Measurements from ENCODE around the gene SLC12A1. TPM values are rescaled to one million over a fixed set of nuclear protein-coding genes. Genes with fewer than 3 reads are reported as not detected.
A peak's percentile ranks its signal among the peaks of the same experiment; 100 is the strongest.

SLC12A1 gene
- polyA plus RNA-seq, 1 of the 3 experiments (the other 2 are of a cell fraction): not detected

GRCh38 chr15:48178648-48178931 is 27.5 kb upstream of the SLC12A1 start:
- Histone ChIP-seq H3K4me3 (ENCODE audit: low read depth in 2 of 2, low read length in 1 of 2) (peak overlapping the region; percentile 61 to 82), H3K27me3 (ENCODE audit: insufficient read depth) (no peaks in the 10 kb centered on the region), H3K9me2 (no peaks in the 10 kb centered on the region), H3K4me2 (peak overlapping the region; percentile 74), H3K9ac (peak overlapping the region; percentile 89; the same call in 1 of the 2 replicates), H3K36me3 (replicated peaks in 1 of 2; ENCODE audit: control insufficient read depth in 1 of 2, insufficient read depth in 2 of 2, low read length in 1 of 2) (peaks cover 9% of the 10 kb centered on the region in 2 experiments), H3K79me2 (ENCODE audit: insufficient read depth) (peaks cover 38% of the 10 kb centered on the region), H3K9me3 (no peaks in the 10 kb centered on the region), H3K4me1 (ENCODE audit: control insufficient read depth in 1 of 2, insufficient read depth in 2 of 2, low read depth in 1 of 2, low read length in 1 of 2) (peaks cover 5 to 8% of the 10 kb centered on the region in 2 experiments; a peak in 3 of 4 replicates), H3K27ac (ENCODE audit: low read depth in 2 of 2, low read length in 1 of 2) (peak overlapping the region; percentile 74 to 85; a peak in 2 of 4 replicates), H3F3A (replicated peaks; ENCODE audit: insufficient read depth) (peaks cover 3% of the 10 kb centered on the region), H4K20me1 (ENCODE audit: insufficient read depth) (no peaks in the 10 kb centered on the region), H2AFZ (ENCODE audit: low read depth) (peak overlapping the region; percentile 95)
- DNase-seq: no peak
- WGBS (ENCODE audit: low lambda C conversion rate): 100% methylated on average over 1 of the region's 1 CpG
- ChIA-PET POLR2A (interaction anchor here (0.6 to 1.3 kb wide), 3 partner anchors 46 to 811 kb away, joined by 3 read pairs; partner anchors contain the start of gene SLC24A5), CTCF (interaction anchor here (0.6 to 1.6 kb wide), 2 partner anchors 10 to 15 kb away, joined by 3 to 7 read pairs; no protein-coding TSS in a partner anchor)
- no peak for TF ChIP-seq REST (IDR thresholded peaks at IDR 0.05; ENCODE audit: low read depth, low read length)
- TF ChIP-seq FOSL2 (IDR thresholded peaks at IDR 0.05; ENCODE audit: borderline replicate concordance, low read depth): no peak
- TF ChIP-seq ELF1 (IDR thresholded peaks at IDR 0.05): no peak
- no peak for TF ChIP-seq TCF12 (IDR thresholded peaks at IDR 0.05)
- no peak for TF ChIP-seq MAX (IDR thresholded peaks at IDR 0.05; ENCODE audit: low read depth)

- no peak for DNase-seq
- no peaks in the 10 kb centered on the region for H3K27me3 ChIP-seq (ENCODE audit: insufficient read depth)
- no peaks in the 10 kb centered on the region for H4K20me1 ChIP-seq (ENCODE audit: insufficient read depth)
- H3K9me3 ChIP-seq: no peaks in the 10 kb centered on the region
- ChIA-PET POLR2A (no interaction called here), CTCF (no interaction called here)
- H3K4me1 ChIP-seq (ENCODE audit: control insufficient read depth in 1 of 2, insufficient read depth in 2 of 2, low read depth in 1 of 2, low read length in 1 of 2): no peaks in the 10 kb centered on the region; a peak in 1 of 4 replicates
- H3K9ac ChIP-seq: no peak overlapping the region
- H3K4me3 ChIP-seq (ENCODE audit: low read depth in 2 of 2, low read length in 1 of 2): no peak overlapping the region
- no peaks in the 10 kb centered on the region for H3K79me2 ChIP-seq (ENCODE audit: insufficient read depth)
- no peaks in the 10 kb centered on the region for H3K36me3 ChIP-seq (replicated peaks in 1 of 2; ENCODE audit: control insufficient read depth in 1 of 2, insufficient read depth in 2 of 2, low read length in 1 of 2)
- no peak for TF ChIP-seq SIN3A (IDR thresholded peaks at IDR 0.05; ENCODE audit: borderline replicate concordance, low read depth, low read length)
- TF ChIP-seq TEAD4 (IDR thresholded peaks at IDR 0.05; ENCODE audit: borderline replicate concordance, insufficient read depth): no peak
- no peak for TF ChIP-seq MXI1 (IDR thresholded peaks at IDR 0.05; ENCODE audit: low read depth, low read length)
- no peak for TF ChIP-seq RCOR1 (IDR thresholded peaks at IDR 0.05; ENCODE audit: low read length)
- no peak for TF ChIP-seq CHD2 (IDR thresholded peaks at IDR 0.05; ENCODE audit: low read length, partially characterized antibody)
- no peak overlapping the region for H3K4me2 ChIP-seq
- 45% methylated on average over 2 of the region's 2 CpGs for WGBS (ENCODE audit: low lambda C conversion rate)
- H3K9me2 ChIP-seq: no peaks in the 10 kb centered on the region
- H3K27ac ChIP-seq (ENCODE audit: low read depth in 2 of 2, low read length in 1 of 2): no peak overlapping the region
- no peak overlapping the region for H2AFZ ChIP-seq (ENCODE audit: low read depth)
- H3F3A ChIP-seq (replicated peaks; ENCODE audit: insufficient read depth): no peaks in the 10 kb centered on the region
These were observed 23.4 kb upstream of the SLC12A1 start for GRCh38 chr15:48182749-48183148.
